Natural killer cell (primary cell): ENCODE measurements around the gene ZFYVE9. TPM values are rescaled to one million over a fixed set of nuclear protein-coding genes. Genes with fewer than 3 reads are reported as not detected.
"Not testable (repeated sequence)": the region's sequence is repeated elsewhere in the genome, so short reads cannot be mapped to it uniquely, and the experiment has no call there.

ENCODE experiments used
- ATAC-seq, 3 donors: fragments of 150-1000 bp in 2 of 3; fragments of 200-7000 bp in 1 of 3; cut with Tn5 transposase; 1 replicate in 1 of 3; 2 replicates in 2 of 3; pipeline ENCODE4 v1.10.0; 2021; ENCODE audit warnings: mild to moderate bottlenecking in 2 of 3, moderate library complexity in 2 of 3
- DNase-seq, 2 donors: peaks; one replicate each; pipeline versions ENCODE4 v3.0.0 to v3.0.0-alpha.2; 2013 to 2021; ENCODE audit warnings: mixed read lengths in 1 of 2
- H3K27ac ChIP-seq: one replicate; pipeline ENCODE4 v1.5.1; 2013; ENCODE audit warnings: mild to moderate bottlenecking, low read length
- H3K27me3 ChIP-seq: one replicate; pipeline ENCODE4 v1.6.1; 2013; ENCODE audit warnings: low read length; ENCODE audit not compliant: control insufficient read depth, insufficient read depth
- H3K36me3 ChIP-seq: one replicate; pipeline ENCODE4 v1.6.1; 2013; ENCODE audit warnings: low read length; ENCODE audit not compliant: control insufficient read depth, insufficient read depth
- H3K4me1 ChIP-seq: one replicate; pipeline ENCODE4 v1.6.1; 2013; ENCODE audit warnings: low read length; ENCODE audit not compliant: control insufficient read depth, insufficient read depth
- H3K4me3 ChIP-seq: one replicate; pipeline ENCODE4 v1.5.1; 2013; ENCODE audit warnings: low read length
- H3K9me3 ChIP-seq: one replicate; pipeline ENCODE4 v1.6.1; 2013; ENCODE audit warnings: low read length; ENCODE audit not compliant: control insufficient read depth, insufficient read depth
- H3K27ac Mint-ChIP-seq, 2 donors: one replicate each; pipeline ENCODE4 v1.8.0; 2022; ENCODE audit warnings: mild to moderate bottlenecking in 2 of 2, mixed read lengths in 2 of 2, moderate library complexity in 1 of 2
- H3K27me3 Mint-ChIP-seq, 2 donors: one replicate each; pipeline ENCODE4 v1.8.0; 2022; ENCODE audit warnings: low read depth in 2 of 2, mixed read lengths in 2 of 2
- H3K36me3 Mint-ChIP-seq: one replicate; pipeline ENCODE4 v1.8.0; 2022; ENCODE audit warnings: mixed read lengths
- H3K4me1 Mint-ChIP-seq, 2 donors: one replicate each; pipeline ENCODE4 v1.8.0; 2022; ENCODE audit warnings: mixed read lengths in 2 of 2
- H3K4me3 Mint-ChIP-seq: one replicate; pipeline ENCODE4 v1.8.0; 2022; ENCODE audit warnings: mild to moderate bottlenecking, moderate library complexity, mixed read lengths
- H3K9me3 Mint-ChIP-seq, 2 donors: one replicate each; pipeline ENCODE4 v1.8.0; 2022; ENCODE audit warnings: mixed read lengths in 2 of 2
- WGBS: methylation state at CpG from one replicate; pipeline ENCODE4 v1.1.7; 2013; ENCODE audit warnings: missing lambda C conversion rate; ENCODE audit not compliant: insufficient coverage; 5-methylcytosine and 5-hydroxymethylcytosine counted together
- intact Hi-C: fragments of 100-400 bp; cut with micrococcal nuclease; formaldehyde crosslinking; loops from one replicate; pipeline ENCODE4 v1.14.2; 2022
- total RNA-seq, 4 donors: library from RNA; stranded (reverse); fragments of 120-200 nt in 1 of 4; gene quantifications; one replicate each; pipeline versions ENCODE4 v1.2.3 to v1.2.4, GENCODE V29; 2013 to 2022
- TF ChIP-seq, protein P1 (sequence below): fragments of 200-600 bp; IDR thresholded peaks from one replicate; pipeline ENCODE4 v1.8.0; 2022; ENCODE audit warnings: antibody characterized with exemption

ZFYVE9 gene
- total RNA-seq, 3 donors from 2014 or later (not counting 1 experiment from before 2014, with no cell fraction given): 1.1 to 2.3 (median 1.8) TPM

DNA sequence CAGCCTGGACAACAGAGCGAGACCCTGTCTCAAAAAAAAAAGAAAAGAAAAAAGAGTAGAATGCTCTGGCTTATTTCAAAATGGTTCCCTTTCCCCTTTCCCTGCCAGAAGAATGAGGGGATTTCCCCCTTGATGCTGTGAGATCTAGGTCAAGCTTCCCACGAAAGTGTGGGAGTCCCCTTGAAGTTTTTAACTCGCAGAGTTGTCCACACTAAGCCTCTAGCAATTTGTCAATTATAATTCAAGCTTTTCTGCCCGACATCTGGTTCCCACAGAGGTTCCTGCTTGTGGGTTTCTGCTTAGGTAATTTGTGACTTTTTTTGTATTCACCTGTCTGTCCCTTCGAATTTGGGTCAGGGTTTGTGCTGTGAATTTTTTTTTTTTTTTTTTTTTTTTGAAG, 62.8 kb downstream of the ZFYVE9 start:
- Mint-ChIP-seq H3K4me1 (no peaks in the 10 kb centered on the region), H3K27me3 (peaks cover 25 to 35% of the 10 kb centered on the region in 2 donors), H3K9me3 (no peaks in the 10 kb centered on the region), H3K36me3 (peaks cover 7% of the 10 kb centered on the region), H3K27ac (no peak overlapping the region), H3K4me3 (no peak overlapping the region)
- Histone ChIP-seq H3K27me3 (no peaks in the 10 kb centered on the region), H3K9me3 (no peaks in the 10 kb centered on the region), H3K36me3 (no peaks in the 10 kb centered on the region), H3K27ac (no peak overlapping the region), H3K4me1 (no peaks in the 10 kb centered on the region), H3K4me3 (no peak overlapping the region)
- DNase-seq (peak in 1 of 2 donors; percentile 19), ATAC-seq (no peak)
- intact Hi-C loops: no loop called here
- TF ChIP-seq, protein P1, sequence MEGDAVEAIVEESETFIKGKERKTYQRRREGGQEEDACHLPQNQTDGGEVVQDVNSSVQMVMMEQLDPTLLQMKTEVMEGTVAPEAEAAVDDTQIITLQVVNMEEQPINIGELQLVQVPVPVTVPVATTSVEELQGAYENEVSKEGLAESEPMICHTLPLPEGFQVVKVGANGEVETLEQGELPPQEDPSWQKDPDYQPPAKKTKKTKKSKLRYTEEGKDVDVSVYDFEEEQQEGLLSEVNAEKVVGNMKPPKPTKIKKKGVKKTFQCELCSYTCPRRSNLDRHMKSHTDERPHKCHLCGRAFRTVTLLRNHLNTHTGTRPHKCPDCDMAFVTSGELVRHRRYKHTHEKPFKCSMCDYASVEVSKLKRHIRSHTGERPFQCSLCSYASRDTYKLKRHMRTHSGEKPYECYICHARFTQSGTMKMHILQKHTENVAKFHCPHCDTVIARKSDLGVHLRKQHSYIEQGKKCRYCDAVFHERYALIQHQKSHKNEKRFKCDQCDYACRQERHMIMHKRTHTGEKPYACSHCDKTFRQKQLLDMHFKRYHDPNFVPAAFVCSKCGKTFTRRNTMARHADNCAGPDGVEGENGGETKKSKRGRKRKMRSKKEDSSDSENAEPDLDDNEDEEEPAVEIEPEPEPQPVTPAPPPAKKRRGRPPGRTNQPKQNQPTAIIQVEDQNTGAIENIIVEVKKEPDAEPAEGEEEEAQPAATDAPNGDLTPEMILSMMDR: no peak
- WGBS: 23% methylated on average over 5 of the region's 5 CpGs

- H3K27me3 ChIP-seq, ATAC-seq, H3K27ac Mint-ChIP-seq, H3K36me3 ChIP-seq, H3K27ac ChIP-seq, intact Hi-C loops, H3K36me3 Mint-ChIP-seq, H3K4me3 ChIP-seq, H3K4me1 ChIP-seq, H3K4me3 Mint-ChIP-seq, H3K9me3 ChIP-seq, DNase-seq, H3K9me3 Mint-ChIP-seq, H3K4me1 Mint-ChIP-seq: not testable (repeated sequence)
- H3K27me3 Mint-ChIP-seq: peaks cover 29 to 35% of the 10 kb centered on the region in 2 donors
- 94% methylated on average over 7 of the region's 8 CpGs for WGBS
Measured at GRCh38 chr1:52206686-52207085, 64.8 kb downstream of the ZFYVE9 start.

GRCh38 chr1:52209429-52209828, 67.5 kb downstream of the ZFYVE9 start:
- intact Hi-C loops: no loop called here
- no peak overlapping the region for H3K4me3 ChIP-seq
- H3K9me3 Mint-ChIP-seq: no peaks in the 10 kb centered on the region
- peaks cover 19 to 32% of the 10 kb centered on the region in 2 donors for H3K27me3 Mint-ChIP-seq
- no peak overlapping the region for H3K27ac ChIP-seq
- 100% methylated on average over 1 of the region's 2 CpGs for WGBS
- H3K9me3 ChIP-seq: no peaks in the 10 kb centered on the region
- no peak for ATAC-seq
- H3K4me1 ChIP-seq: no peaks in the 10 kb centered on the region
- H3K4me1 Mint-ChIP-seq: no peaks in the 10 kb centered on the region
- no peak for DNase-seq
- H3K27ac Mint-ChIP-seq: no peak overlapping the region
- TF ChIP-seq, protein P1: no peak
- H3K4me3 Mint-ChIP-seq: no peak overlapping the region
- no peaks in the 10 kb centered on the region for H3K36me3 ChIP-seq
- H3K27me3 ChIP-seq: no peaks in the 10 kb centered on the region
- H3K36me3 Mint-ChIP-seq: no peaks in the 10 kb centered on the region

DNA sequence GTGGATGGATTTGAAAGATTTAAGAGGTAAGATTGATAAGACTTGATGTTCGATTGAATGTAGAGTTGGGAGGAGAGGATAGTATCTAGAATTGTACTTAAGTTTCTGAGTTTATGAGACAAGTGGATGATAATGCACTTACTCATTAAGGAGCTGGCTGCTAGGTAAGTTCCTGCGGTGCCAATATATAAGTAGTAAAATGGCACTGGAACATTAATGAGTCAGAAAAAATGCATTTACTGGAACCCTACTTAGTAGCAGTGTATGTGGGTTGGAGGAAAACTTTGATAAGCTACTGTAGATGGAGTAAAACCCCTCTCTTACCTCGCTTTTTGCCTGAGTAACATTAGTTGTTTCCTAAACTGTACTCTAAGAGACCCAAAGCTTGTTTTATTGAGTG, 68.2 kb downstream of the ZFYVE9 start:
- H3K27me3 ChIP-seq: no peaks in the 10 kb centered on the region
- H3K4me1 Mint-ChIP-seq: no peaks in the 10 kb centered on the region
- H3K4me3 Mint-ChIP-seq: no peak overlapping the region
- DNase-seq (no peak), ATAC-seq (no peak)
- H3K4me3 ChIP-seq: no peak overlapping the region
- H3K36me3 Mint-ChIP-seq: no peaks in the 10 kb centered on the region
- no peaks in the 10 kb centered on the region for H3K4me1 ChIP-seq
- no peak overlapping the region for H3K27ac ChIP-seq
- TF ChIP-seq, protein P1: no peak
- no peaks in the 10 kb centered on the region for H3K9me3 Mint-ChIP-seq
- H3K9me3 ChIP-seq: no peaks in the 10 kb centered on the region
- no peaks in the 10 kb centered on the region for H3K36me3 ChIP-seq
- H3K27ac Mint-ChIP-seq: no peak overlapping the region
- intact Hi-C loops: no loop called here
- H3K27me3 Mint-ChIP-seq: peaks cover 16 to 26% of the 10 kb centered on the region in 2 donors
- 89% methylated on average over 3 of the region's 3 CpGs for WGBS
